HCT116 (cell line): ENCODE data around the gene MYH10. TPM values are rescaled to one million over a fixed set of nuclear protein-coding genes. Genes with fewer than 3 reads are reported as not detected.

Experiments
- ATAC-seq: fragments of 200-7000 bp; cut with Tn5 transposase; 2 replicates; pipeline ENCODE4 v1.9.1; 2020; ENCODE audit warnings: mild to moderate bottlenecking, moderate library complexity
- BruUV-seq: library from RNA; stranded (reverse); fragments of 400-500 nt; replicated peaks from 2 replicates; lab custom pipeline; 2021; lab: Mats Ljungman, UMichigan
- CTCF ChIA-PET: fragments of 300-600 bp; sonication (Branson Sonifier 250); formaldehyde crosslinking; loops from one replicate; lab custom pipeline; 2021; ENCODE audit warnings: antibody characterized with exemption; lab: Charles Lee
- POLR2A ChIA-PET: fragments of 300-600, 350-600 bp; sonication (Branson Sonifier 250); formaldehyde crosslinking; loops from one replicate; lab custom pipeline; 2021; ENCODE audit warnings: antibody characterized with exemption; lab: Charles Lee
- RAD21 ChIA-PET, 2 experiments: fragments of 300-600 bp; sonication (Branson Sonifier 250); formaldehyde crosslinking; loops; one replicate each; lab custom pipeline; 2023; ENCODE audit warnings: low total read pairs in 2 of 2; ENCODE audit not compliant: uncharacterized antibody in 2 of 2, unreplicated experiment in 2 of 2, low non-redundant PET in 1 of 2; lab: Charles Lee
- DNase-seq: peaks from one replicate; pipeline ENCODE4 v3.0.0-alpha.2; 2010; ENCODE audit warnings: low read depth, low spot score
- H2AFZ ChIP-seq: fragments of 200-600 bp; shearing (Covaris generic), sonication (generic); 2 replicates; pipeline ENCODE4 v1.6.1; 2017; ENCODE audit warnings: low read depth, mixed run types, mixed read lengths, antibody characterized with exemption, low read length; ENCODE audit not compliant: poor library complexity, severe bottlenecking
- H3K27ac ChIP-seq: 2 replicates; pipeline ENCODE4 v1.5.1; 2012; ENCODE audit warnings: low read depth, low read length
- H3K27me3 ChIP-seq: fragments of 200-600 bp; sonication (generic); 2 replicates; pipeline ENCODE4 v1.6.1; 2016; ENCODE audit warnings: mixed run types, low read length, mixed read lengths; ENCODE audit not compliant: insufficient read depth
- H3K36me3 ChIP-seq, 2 experiments: fragments of 200-500 bp in 1 of 2; fragments of 200-600 bp in 1 of 2; sonication (Bioruptor generic) in 1 of 2; sonication (generic) in 1 of 2; 2 replicates each; pipeline versions ENCODE4 v1.5.1 to v1.6.1; 2014 to 2016; ENCODE audit warnings: low read length in 2 of 2, inconsistent platforms in 1 of 2, mixed read lengths in 1 of 2, mixed run types in 1 of 2; ENCODE audit not compliant: insufficient read depth in 2 of 2, control insufficient read depth in 1 of 2
- H3K4me1 ChIP-seq, 2 experiments: fragments of 200-600 bp in 1 of 2; sonication (generic) in 1 of 2; 2 replicates each; pipeline versions ENCODE4 v1.5.1 to v1.6.1; 2012 to 2017; ENCODE audit warnings: low read length in 2 of 2, inconsistent platforms in 1 of 2, mild to moderate bottlenecking in 1 of 2, mixed read lengths in 1 of 2, mixed run types in 1 of 2, moderate library complexity in 1 of 2; ENCODE audit not compliant: insufficient read depth in 2 of 2, control insufficient read depth in 1 of 2
- H3K4me2 ChIP-seq: fragments of 200-600 bp; sonication (generic); 2 replicates; pipeline ENCODE4 v1.6.1; 2017; ENCODE audit warnings: mixed run types, low read length, mixed read lengths
- H3K4me3 ChIP-seq, 2 experiments: fragments of 200-600 bp in 1 of 2; sonication (generic) in 1 of 2; replicated peaks in 1 of 2; 2 replicates each; pipeline ENCODE4 v1.5.1; 2011 to 2016; ENCODE audit warnings: low read length in 2 of 2, control low read depth in 1 of 2, low read depth in 1 of 2, mild to moderate bottlenecking in 1 of 2, mixed read lengths in 1 of 2, mixed run types in 1 of 2
- H3K79me2 ChIP-seq: fragments of 200-600 bp; sonication (generic); 2 replicates; pipeline ENCODE4 v1.6.1; 2017; ENCODE audit warnings: mild to moderate bottlenecking, mixed run types, low read length, moderate library complexity, mixed read lengths; ENCODE audit not compliant: insufficient read depth
- H3K9ac ChIP-seq: fragments of 200-600 bp; sonication (generic); 2 replicates; pipeline ENCODE4 v1.6.1; 2016; ENCODE audit warnings: low read length, mixed read lengths
- H3K9me2 ChIP-seq: fragments of 200-600 bp; sonication (generic), shearing (Covaris generic); 2 replicates; pipeline ENCODE4 v1.6.1; 2017; ENCODE audit warnings: mixed run types, mild to moderate bottlenecking, moderate library complexity; ENCODE audit not compliant: insufficient read depth
- H3K9me3 ChIP-seq, 2 experiments: fragments of 200-500 bp in 1 of 2; fragments of 200-600 bp in 1 of 2; sonication (Bioruptor generic) in 1 of 2; sonication (generic) in 1 of 2; 2 replicates each; pipeline ENCODE4 v1.6.1; 2014 to 2017; ENCODE audit warnings: low read length in 2 of 2, mixed read lengths in 2 of 2, inconsistent platforms in 1 of 2, low read depth in 1 of 2, mild to moderate bottlenecking in 1 of 2, mixed run types in 1 of 2, moderate library complexity in 1 of 2; ENCODE audit not compliant: control insufficient read depth in 1 of 2, insufficient read depth in 1 of 2
- H4K20me1 ChIP-seq: fragments of 200-600 bp; sonication (generic), shearing (Covaris generic); 2 replicates; pipeline ENCODE4 v1.6.1; 2017; ENCODE audit warnings: mixed run types, mild to moderate bottlenecking, moderate library complexity; ENCODE audit not compliant: insufficient read depth
- CBX3 ChIP-seq: IDR thresholded peaks from 2 replicates; pipeline ENCODE4 v1.6.1; 2012; ENCODE audit warnings: low read depth
- EGR1 ChIP-seq: IDR thresholded peaks from 2 replicates; pipeline ENCODE4 v1.6.1; 2012; ENCODE audit warnings: low read depth
- ELF1 ChIP-seq: IDR thresholded peaks from 2 replicates; pipeline ENCODE4 v1.6.1; 2012; ENCODE audit warnings: low read depth, borderline replicate concordance
- EZH2 ChIP-seq: fragments of 200-600 bp; sonication (generic); IDR thresholded peaks from 2 replicates; pipeline ENCODE4 v1.6.1; 2017; ENCODE audit warnings: antibody characterized with exemption, mixed run types
- EZH2phosphoT487 ChIP-seq: fragments of 200-600 bp; IDR thresholded peaks from 2 replicates; pipeline ENCODE4 v1.6.1; 2018; ENCODE audit warnings: antibody characterized with exemption, borderline replicate concordance
- FOSL1 ChIP-seq: IDR thresholded peaks from 2 replicates; pipeline ENCODE4 v1.6.1; 2012; ENCODE audit warnings: low read depth
- JUND ChIP-seq: IDR thresholded peaks from 2 replicates; pipeline ENCODE4 v1.6.1; 2012
- RAD21 ChIP-seq: IDR thresholded peaks from 2 replicates; pipeline ENCODE4 v1.6.1; 2012; ENCODE audit warnings: low read depth, mild to moderate bottlenecking
- SIN3A ChIP-seq: IDR thresholded peaks from 2 replicates; pipeline ENCODE4 v1.6.1; 2012; ENCODE audit warnings: low read depth
- TCF7L2 ChIP-seq: IDR thresholded peaks from 2 replicates; pipeline ENCODE4 v1.7.0; 2011; ENCODE audit warnings: borderline replicate concordance, inconsistent platforms; ENCODE audit not compliant: insufficient read depth, insufficient read length; ENCODE audit errors: extremely low read depth
- YY1 ChIP-seq: IDR thresholded peaks from 2 replicates; pipeline ENCODE4 v1.6.1; 2011; ENCODE audit warnings: low read length, low read depth, moderate library complexity, mild to moderate bottlenecking; ENCODE audit not compliant: insufficient replicate concordance; ENCODE audit errors: extremely low read depth
- ZFX ChIP-seq: fragments of 450-650 bp; IDR thresholded peaks from 2 replicates; pipeline ENCODE4 v1.6.1; 2017
- intact Hi-C: fragments of 100-400 bp; cut with micrococcal nuclease; formaldehyde crosslinking; loops from 2 replicates; pipeline ENCODE4 v1.10.0; 2022
- total RNA-seq: library from RNA; stranded (reverse); gene quantifications from one replicate; pipeline ENCODE4 v1.2.1, GENCODE V29; 2021; ENCODE audit not compliant: unreplicated experiment
- TF ChIP-seq, protein P1 (sequence below): IDR thresholded peaks from 2 replicates; pipeline ENCODE4 v1.6.1; 2012
- TF ChIP-seq, protein P2 (sequence below): IDR thresholded peaks from 2 replicates; pipeline ENCODE4 v1.6.1; 2012

The MYH10 gene
- total RNA-seq, 1 experiment from 2014 or later = 39.2 TPM

DNA sequence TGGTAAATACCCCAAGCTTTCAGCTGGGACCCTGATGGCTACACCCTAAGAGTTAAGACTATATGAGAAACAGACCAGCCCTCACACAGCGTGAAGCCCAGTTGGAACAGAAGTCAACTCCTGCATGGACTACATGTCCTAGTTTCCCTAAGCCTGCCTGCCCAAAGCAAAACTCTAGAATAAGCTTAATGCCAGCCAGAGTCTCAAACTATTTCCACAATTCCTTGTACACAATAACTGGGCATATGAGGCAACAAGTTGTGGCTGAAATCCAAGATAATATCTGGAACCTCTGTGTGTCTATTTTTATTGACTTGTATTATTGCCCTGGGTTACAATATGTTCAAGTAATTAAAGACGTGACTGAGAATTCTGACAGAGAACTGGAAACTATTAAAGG, 19.4 kb downstream of the MYH10 start:
- Histone ChIP-seq H3K9ac (no peak overlapping the region), H3K4me1 (no peaks in the 10 kb centered on the region), H2AFZ (no peak overlapping the region), H3K9me2 (no peaks in the 10 kb centered on the region), H3K27me3 (no peaks in the 10 kb centered on the region)
- TF ChIP-seq CBX3 (no peak), JUND (no peak), EZH2phosphoT487 (no peak), TCF7L2 (no peak), ZFX (no peak), ELF1 (no peak), EZH2 (no peak), YY1 (no peak), EGR1 (no peak), RAD21 (no peak), FOSL1 (no peak), SIN3A (no peak)
- TF ChIP-seq, protein P1, sequence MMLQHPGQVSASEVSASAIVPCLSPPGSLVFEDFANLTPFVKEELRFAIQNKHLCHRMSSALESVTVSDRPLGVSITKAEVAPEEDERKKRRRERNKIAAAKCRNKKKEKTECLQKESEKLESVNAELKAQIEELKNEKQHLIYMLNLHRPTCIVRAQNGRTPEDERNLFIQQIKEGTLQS = no peak
- TF ChIP-seq, protein P2, sequence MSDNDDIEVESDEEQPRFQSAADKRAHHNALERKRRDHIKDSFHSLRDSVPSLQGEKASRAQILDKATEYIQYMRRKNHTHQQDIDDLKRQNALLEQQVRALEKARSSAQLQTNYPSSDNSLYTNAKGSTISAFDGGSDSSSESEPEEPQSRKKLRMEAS = no peak
- TF ChIP-seq, all 23 proteins: peak for 0
- ChIA-PET POLR2A (no interaction called here), RAD21 (no interaction called here), CTCF (no interaction called here)
- DNase-seq = no peak
- Histone ChIP-seq H3K27ac (no peak overlapping the region), H3K4me3 (no peak overlapping the region), H3K4me2 (no peak overlapping the region), H3K36me3 (no peaks in the 10 kb centered on the region), H3K79me2 (peaks cover 31% of the 10 kb centered on the region), H3K9me3 (no peaks in the 10 kb centered on the region), H4K20me1 (no peaks in the 10 kb centered on the region)
- intact Hi-C loops = no loop called here
- no peak for ATAC-seq
- BruUV-seq = no TSS peak
